ENCODE measurements around the gene ENTPD5.

Gene ENTPD5

DNA sequence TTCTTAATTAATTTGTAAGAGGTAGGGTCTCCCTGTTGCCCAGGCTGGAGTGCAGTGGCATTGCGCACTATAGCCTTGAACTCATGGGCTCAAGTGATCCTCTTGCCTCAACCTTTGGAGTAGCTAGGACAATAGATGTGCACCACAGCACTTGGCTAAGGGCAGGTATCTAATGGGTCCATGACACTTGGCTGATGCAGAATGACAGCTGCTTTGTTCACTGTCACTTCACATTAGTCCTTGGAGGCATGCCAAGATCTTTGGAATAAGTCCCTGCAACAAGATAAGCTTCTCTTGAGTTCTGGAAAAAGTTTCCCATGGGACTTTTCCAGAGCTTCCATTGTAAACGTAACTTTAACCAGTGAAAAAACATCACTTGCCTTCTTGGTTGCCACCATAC is 45.6 kb downstream of the ENTPD5 start:
- Histone ChIP-seq H3K9ac (ENCODE audit: low read length) (no peak overlapping the region), H3K27ac (ENCODE audit: low read depth, low read length) (no peak overlapping the region), H3K9me3 (ENCODE audit: control insufficient read depth, insufficient read depth, low read depth, low read length) (no peaks in the 10 kb centered on the region), H3K36me3 (ENCODE audit: control insufficient read depth, insufficient read depth, low read length) (peaks cover 40% of the 10 kb centered on the region), H3K4me3 (ENCODE audit: low read depth, low read length) (no peak overlapping the region), H3K4me1 (ENCODE audit: control insufficient read depth, insufficient read depth, low read length) (no peaks in the 10 kb centered on the region), H3K27me3 (ENCODE audit: control insufficient read depth, insufficient read depth, low read length) (no peaks in the 10 kb centered on the region)

DNA sequence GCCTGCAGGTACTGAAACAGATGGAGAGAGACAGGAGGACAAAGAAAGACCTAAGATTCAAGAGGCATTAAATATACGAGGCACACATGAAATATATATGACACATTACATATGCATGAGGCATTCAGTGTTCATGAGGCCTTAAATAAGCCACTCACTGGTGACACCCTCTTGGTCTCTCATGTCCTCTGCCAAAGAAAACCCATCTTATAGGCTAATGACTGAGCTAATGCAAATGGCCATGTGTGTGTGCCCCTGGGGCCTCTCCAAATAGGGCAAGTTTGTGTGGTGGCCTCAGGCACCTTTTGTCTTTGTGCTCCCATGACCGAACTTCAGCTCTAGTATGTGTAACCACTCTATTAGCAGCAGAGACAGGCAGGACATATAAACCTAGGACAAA is 50.2 kb downstream of the ENTPD5 start:
- Histone ChIP-seq H3K9ac (ENCODE audit: low read length) (no peak overlapping the region), H3K4me1 (ENCODE audit: control insufficient read depth, insufficient read depth, low read length) (no peaks in the 10 kb centered on the region), H3K36me3 (ENCODE audit: control insufficient read depth, insufficient read depth, low read length) (peaks cover 42% of the 10 kb centered on the region), H3K4me3 (ENCODE audit: low read depth, low read length) (no peak overlapping the region), H3K27ac (ENCODE audit: low read depth, low read length) (no peak overlapping the region), H3K27me3 (ENCODE audit: control insufficient read depth, insufficient read depth, low read length) (no peaks in the 10 kb centered on the region), H3K9me3 (ENCODE audit: control insufficient read depth, insufficient read depth, low read depth, low read length) (no peaks in the 10 kb centered on the region)

DNA sequence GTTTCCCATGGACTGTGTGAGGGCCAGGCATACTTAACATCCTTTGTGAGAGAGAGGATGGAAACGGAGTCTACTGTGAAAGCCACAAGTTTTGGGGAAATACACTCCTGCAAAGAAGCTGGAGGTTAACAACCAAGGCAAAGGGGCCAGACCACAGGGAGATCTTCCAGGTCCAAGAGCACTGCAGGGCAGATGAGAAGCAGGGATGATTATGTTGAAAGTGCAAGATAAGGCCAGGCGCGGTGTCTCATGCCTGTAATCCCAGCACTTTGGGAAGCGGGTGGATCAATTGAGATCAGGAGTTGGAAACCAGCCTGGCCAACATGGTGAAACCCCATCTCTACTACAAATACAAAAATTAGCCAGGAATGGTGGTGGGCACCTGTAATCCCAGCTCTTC is 53.9 kb downstream of the ENTPD5 start:
- Histone ChIP-seq H3K9ac (ENCODE audit: low read length) (no peak overlapping the region), H3K4me3 (ENCODE audit: low read depth, low read length) (no peak overlapping the region), H3K36me3 (ENCODE audit: control insufficient read depth, insufficient read depth, low read length) (peaks cover 65% of the 10 kb centered on the region), H3K4me1 (ENCODE audit: control insufficient read depth, insufficient read depth, low read length) (no peaks in the 10 kb centered on the region), H3K9me3 (ENCODE audit: control insufficient read depth, insufficient read depth, low read depth, low read length) (no peaks in the 10 kb centered on the region), H3K27me3 (ENCODE audit: control insufficient read depth, insufficient read depth, low read length) (no peaks in the 10 kb centered on the region), H3K27ac (ENCODE audit: low read depth, low read length) (no peak overlapping the region)

DNA sequence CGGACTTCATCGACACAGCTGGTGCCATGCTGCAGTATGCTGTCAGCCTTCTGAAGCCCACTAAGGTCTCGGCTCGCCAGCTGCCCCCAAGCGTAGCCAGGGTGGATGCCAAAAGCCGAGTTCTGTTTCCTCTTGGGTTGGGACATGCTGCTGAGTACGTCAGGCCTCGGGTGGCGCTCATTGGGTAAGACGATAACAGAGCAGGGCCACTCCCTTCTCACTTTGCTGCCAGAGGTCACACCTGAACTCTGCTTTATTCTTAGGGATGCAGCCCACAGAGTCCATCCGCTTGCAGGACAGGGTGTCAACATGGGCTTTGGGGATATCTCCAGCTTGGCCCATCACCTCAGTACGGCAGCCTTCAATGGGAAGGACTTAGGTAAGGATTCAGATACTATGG is 57.9 kb downstream of the ENTPD5 start:
- no peaks in the 10 kb centered on the region for H3K27me3 ChIP-seq (ENCODE audit: control insufficient read depth, insufficient read depth, low read length)
- no peak overlapping the region for H3K4me3 ChIP-seq (ENCODE audit: low read depth, low read length)
- peaks cover 64% of the 10 kb centered on the region for H3K36me3 ChIP-seq (ENCODE audit: control insufficient read depth, insufficient read depth, low read length)
- no peak overlapping the region for H3K27ac ChIP-seq (ENCODE audit: low read depth, low read length)
- no peaks in the 10 kb centered on the region for H3K4me1 ChIP-seq (ENCODE audit: control insufficient read depth, insufficient read depth, low read length)
- H3K9me3 ChIP-seq (ENCODE audit: control insufficient read depth, insufficient read depth, low read depth, low read length), result no peaks in the 10 kb centered on the region
- H3K9ac ChIP-seq (ENCODE audit: low read length), result no peak overlapping the region

DNA sequence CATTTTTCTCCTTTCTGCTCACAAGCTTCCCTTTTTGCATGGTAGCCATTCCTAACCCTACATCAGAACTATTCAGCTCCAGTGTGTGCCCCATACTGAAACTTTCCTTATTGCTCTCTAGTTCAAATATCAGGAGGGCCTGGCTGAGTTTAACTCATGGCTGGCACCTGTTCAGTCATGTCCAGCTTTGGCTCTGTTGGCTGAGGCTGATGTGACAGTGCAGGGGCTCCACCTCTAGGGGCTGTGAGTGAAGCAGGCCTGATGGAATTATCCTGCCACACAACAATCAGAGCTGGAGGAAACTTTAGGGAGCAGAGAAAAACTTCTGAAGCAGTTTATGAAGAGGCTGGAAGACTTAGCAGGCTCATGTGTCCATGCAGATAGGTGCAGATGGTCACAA is 60.5 kb downstream of the ENTPD5 start:
- no peak overlapping the region for H3K4me3 ChIP-seq (ENCODE audit: low read depth, low read length)
- no peaks in the 10 kb centered on the region for H3K27me3 ChIP-seq (ENCODE audit: control insufficient read depth, insufficient read depth, low read length)
- H3K9me3 ChIP-seq (ENCODE audit: control insufficient read depth, insufficient read depth, low read depth, low read length), result no peaks in the 10 kb centered on the region
- H3K36me3 ChIP-seq (ENCODE audit: control insufficient read depth, insufficient read depth, low read length), result peaks cover 69% of the 10 kb centered on the region
- H3K9ac ChIP-seq (ENCODE audit: low read length), result no peak overlapping the region
- H3K27ac ChIP-seq (ENCODE audit: low read depth, low read length), result no peak overlapping the region
- no peaks in the 10 kb centered on the region for H3K4me1 ChIP-seq (ENCODE audit: control insufficient read depth, insufficient read depth, low read length)

DNA sequence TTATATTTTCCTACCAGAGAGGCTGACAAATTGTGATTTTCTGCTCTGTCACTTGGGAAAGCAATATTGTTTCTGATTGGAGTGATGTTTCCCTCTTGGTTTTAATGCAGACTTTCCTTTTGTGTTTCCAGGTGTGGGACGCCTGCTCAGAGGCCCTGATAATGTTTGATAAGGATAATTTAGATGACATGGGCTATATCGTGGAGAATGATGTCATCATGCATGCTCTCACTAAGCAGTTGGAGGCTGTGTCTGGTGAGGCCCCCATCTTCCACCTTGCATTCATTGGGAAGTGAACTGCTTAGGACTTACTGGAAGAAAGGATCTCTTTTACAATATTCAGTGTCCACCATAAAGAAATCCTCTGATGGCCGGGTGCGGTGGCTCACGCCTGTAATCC is 63.4 kb downstream of the ENTPD5 start:
- Histone ChIP-seq H3K27ac (ENCODE audit: low read depth, low read length) (no peak overlapping the region), H3K36me3 (ENCODE audit: control insufficient read depth, insufficient read depth, low read length) (peaks cover 45% of the 10 kb centered on the region), H3K9me3 (ENCODE audit: control insufficient read depth, insufficient read depth, low read depth, low read length) (no peaks in the 10 kb centered on the region), H3K27me3 (ENCODE audit: control insufficient read depth, insufficient read depth, low read length) (no peaks in the 10 kb centered on the region), H3K9ac (ENCODE audit: low read length) (no peak overlapping the region), H3K4me3 (ENCODE audit: low read depth, low read length) (no peak overlapping the region), H3K4me1 (ENCODE audit: control insufficient read depth, insufficient read depth, low read length) (no peaks in the 10 kb centered on the region)

DNA sequence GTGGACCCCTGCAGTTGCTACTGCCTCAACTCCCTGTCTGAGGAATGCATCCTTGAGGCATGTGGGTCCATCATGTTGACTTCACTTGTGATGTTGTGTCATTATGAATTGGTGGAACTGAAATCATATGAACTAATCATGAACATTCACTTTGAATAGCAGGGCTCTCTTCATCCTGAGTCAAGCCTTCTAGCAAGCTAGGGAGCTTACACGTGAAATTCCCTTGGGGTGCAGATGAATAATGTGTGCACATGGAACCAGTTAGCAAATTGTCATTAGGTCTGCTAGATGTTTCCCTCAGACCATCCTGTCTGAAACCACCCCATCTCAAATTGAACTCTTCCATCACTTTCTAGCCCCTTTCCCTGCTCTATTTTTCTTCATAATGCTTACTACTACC is 65.4 kb downstream of the ENTPD5 start:
- H3K9ac ChIP-seq (ENCODE audit: low read length), result no peak overlapping the region
- H3K4me3 ChIP-seq (ENCODE audit: low read depth, low read length), result no peak overlapping the region
- H3K9me3 ChIP-seq (ENCODE audit: control insufficient read depth, insufficient read depth, low read depth, low read length), result no peaks in the 10 kb centered on the region
- no peaks in the 10 kb centered on the region for H3K4me1 ChIP-seq (ENCODE audit: control insufficient read depth, insufficient read depth, low read length)
- H3K27ac ChIP-seq (ENCODE audit: low read depth, low read length), result no peak overlapping the region
- H3K27me3 ChIP-seq (ENCODE audit: control insufficient read depth, insufficient read depth, low read length), result no peaks in the 10 kb centered on the region
- H3K36me3 ChIP-seq (ENCODE audit: control insufficient read depth, insufficient read depth, low read length), result peaks cover 28% of the 10 kb centered on the region

DNA sequence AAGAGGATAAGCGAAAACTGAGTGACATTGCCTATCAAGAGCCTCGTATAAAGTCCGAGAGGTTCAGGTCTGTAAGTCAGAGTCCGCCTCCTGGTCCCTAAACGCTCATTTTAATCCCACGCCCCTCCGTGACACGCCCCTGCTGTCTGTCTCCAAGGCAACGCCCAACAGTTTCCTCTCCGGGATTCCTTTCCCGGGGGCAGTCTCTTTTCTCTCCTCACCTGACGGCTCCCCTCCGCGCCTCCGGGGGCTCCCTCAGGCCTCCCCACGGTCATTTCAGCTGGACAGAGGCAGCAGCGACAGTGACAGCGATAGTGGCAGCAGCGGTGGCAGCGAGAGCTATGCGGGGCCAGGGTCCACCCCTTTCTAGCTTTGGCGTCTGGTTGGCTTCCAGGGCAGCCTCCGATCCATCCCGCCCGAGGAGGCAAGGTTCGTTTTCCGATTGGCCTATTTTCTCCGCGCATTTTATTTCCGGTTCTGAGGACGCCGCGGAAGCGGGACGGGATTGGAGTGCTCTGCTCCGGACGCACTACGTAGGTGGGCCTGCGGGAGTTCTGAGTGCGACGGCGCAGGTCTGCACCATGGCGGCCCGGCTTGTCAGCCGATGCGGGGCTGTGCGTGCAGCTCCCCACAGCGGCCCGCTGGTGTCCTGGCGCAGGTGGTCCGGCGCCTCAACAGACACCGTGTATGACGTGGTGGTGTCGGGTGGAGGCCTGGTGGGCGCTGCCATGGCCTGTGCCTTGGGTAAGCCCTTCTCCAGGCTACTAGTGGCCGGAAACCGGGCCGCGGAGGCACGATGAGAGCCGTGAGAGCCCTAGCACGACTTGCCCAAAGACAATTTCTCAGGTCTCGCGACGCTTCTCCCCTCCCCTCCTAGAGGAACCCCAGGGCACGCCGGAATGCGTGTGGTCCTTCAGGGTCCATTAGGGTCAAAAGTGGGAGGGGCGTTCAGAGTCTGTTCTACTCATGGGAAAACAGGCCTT is 69.0 kb downstream of the ENTPD5 start, which contains the start of the genes COQ6 and FAM161B:
Gene COQ6, plus strand, starts transcription at position 551 of the 983 bp plus-strand sequence. Its CDS starts 31 bp downstream, at position 582.
Gene FAM161B, minus strand, starts transcription at position 343 of the 983 bp plus-strand sequence. Its CDS starts 68 bp downstream, at position 275.
- Histone ChIP-seq H3K27ac (ENCODE audit: low read depth, low read length) (peak within 1 kb of the TSS; percentile 62; the same call in 1 of the 2 replicates), H3K27me3 (ENCODE audit: control insufficient read depth, insufficient read depth, low read length) (no peaks in the 10 kb centered on the region), H3K4me1 (ENCODE audit: control insufficient read depth, insufficient read depth, low read length) (no peaks in the 10 kb centered on the region), H3K9ac (ENCODE audit: low read length) (peak within 1 kb of the TSS; percentile 77), H3K36me3 (ENCODE audit: control insufficient read depth, insufficient read depth, low read length) (peaks cover 10% of the 10 kb centered on the region), H3K9me3 (ENCODE audit: control insufficient read depth, insufficient read depth, low read depth, low read length) (no peaks in the 10 kb centered on the region), H3K4me3 (ENCODE audit: low read depth, low read length) (peak within 1 kb of the TSS; percentile 76)

DNA sequence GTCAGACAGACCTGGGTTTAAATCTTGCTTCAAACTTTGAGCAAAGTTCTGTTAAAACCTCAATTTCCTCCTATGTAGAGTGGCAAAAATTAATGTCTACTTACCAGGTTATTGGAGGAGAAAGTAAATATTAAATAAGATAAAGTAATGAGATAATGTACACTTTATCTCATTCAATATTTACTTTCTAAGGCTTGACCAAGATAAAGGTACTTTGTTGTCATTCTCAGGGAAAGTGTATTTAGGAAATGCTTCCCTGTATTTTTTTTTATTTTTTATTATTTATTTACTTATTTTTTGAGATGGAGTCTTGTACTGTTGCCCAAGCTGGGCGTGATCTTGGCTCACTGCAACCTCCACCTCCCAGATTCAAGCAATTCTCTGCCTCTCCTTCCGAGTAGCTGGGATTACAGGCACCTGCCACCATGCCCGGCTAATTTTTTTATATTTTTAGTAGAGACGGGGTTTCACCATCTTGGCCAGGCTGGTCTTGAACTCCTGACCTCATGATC is 73.9 kb downstream of the ENTPD5 start:
- Histone ChIP-seq H3K4me3 (ENCODE audit: low read depth, low read length) (no peak overlapping the region), H3K9ac (ENCODE audit: low read length) (no peak overlapping the region), H3K4me1 (ENCODE audit: control insufficient read depth, insufficient read depth, low read length) (no peaks in the 10 kb centered on the region), H3K36me3 (ENCODE audit: control insufficient read depth, insufficient read depth, low read length) (no peaks in the 10 kb centered on the region), H3K9me3 (ENCODE audit: control insufficient read depth, insufficient read depth, low read depth, low read length) (no peaks in the 10 kb centered on the region), H3K27ac (ENCODE audit: low read depth, low read length) (no peak overlapping the region), H3K27me3 (ENCODE audit: control insufficient read depth, insufficient read depth, low read length) (no peaks in the 10 kb centered on the region)

DNA sequence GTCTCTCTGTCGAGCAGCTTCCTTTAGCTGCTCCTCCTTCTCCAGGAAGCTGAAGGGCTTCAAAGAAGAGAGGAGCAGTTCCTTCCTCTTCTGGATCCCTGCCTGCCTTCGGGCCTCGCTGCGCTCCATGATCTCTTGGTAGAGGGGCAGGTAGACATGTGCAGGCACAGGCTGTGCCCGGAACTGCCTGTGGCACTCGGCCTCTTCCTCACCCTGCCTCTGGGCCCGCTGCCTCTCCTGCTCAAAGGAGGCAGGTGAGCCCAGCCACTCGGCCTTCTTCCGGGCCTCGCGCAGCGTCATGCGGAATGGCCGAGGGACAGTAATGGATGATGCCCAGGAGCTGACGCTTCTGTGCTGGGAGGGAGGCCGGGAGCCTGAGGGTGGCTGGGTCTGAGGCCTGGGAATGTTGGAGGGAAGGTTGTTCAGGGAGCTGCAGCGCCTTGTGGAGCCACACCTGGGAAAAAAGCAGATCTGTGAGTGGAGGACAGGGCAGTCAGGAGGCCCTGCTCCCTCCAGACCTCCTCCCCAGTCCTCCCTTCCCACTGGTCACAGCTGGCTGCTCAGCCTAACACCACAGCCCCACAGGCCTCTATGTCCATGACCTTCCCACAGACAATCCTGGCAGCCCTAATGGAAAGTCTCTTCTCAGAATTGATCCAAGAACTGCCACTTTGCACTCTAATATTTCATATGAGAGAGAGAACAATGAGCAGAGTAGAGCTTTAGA is 74.5 kb downstream of the ENTPD5 start:
- H3K27ac ChIP-seq (ENCODE audit: low read depth, low read length), result no peak overlapping the region

DNA sequence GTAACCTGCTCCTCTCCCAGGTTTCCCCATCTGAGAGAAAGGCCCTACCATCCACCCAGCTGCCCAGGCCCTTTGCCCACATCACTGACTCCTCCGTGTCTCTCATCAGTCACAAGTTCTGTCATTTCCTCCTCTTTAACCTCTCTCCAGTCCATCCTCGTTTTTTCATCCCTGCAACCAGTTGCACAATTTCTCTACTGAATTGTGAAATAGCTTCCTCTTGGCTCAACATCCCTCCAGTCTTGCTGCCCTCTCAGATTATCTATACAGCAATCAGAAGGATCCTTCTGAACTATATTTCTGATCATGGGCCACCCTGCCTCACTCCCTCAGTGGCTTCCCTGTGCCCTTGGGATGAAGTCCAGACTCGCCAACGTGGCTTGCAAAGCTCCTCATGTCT is 76.0 kb downstream of the ENTPD5 start:
- Histone ChIP-seq H3K4me3 (ENCODE audit: low read depth, low read length) (no peak overlapping the region), H3K27me3 (ENCODE audit: control insufficient read depth, insufficient read depth, low read length) (no peaks in the 10 kb centered on the region), H3K9me3 (ENCODE audit: control insufficient read depth, insufficient read depth, low read depth, low read length) (no peaks in the 10 kb centered on the region), H3K36me3 (ENCODE audit: control insufficient read depth, insufficient read depth, low read length) (no peaks in the 10 kb centered on the region), H3K27ac (ENCODE audit: low read depth, low read length) (no peak overlapping the region), H3K4me1 (ENCODE audit: control insufficient read depth, insufficient read depth, low read length) (no peaks in the 10 kb centered on the region), H3K9ac (ENCODE audit: low read length) (no peak overlapping the region)

More for the DNA sequence above, 74.5 kb downstream of the ENTPD5 start:
- Histone ChIP-seq H3K4me3 (ENCODE audit: low read depth, low read length) (no peak overlapping the region), H3K27me3 (ENCODE audit: control insufficient read depth, insufficient read depth, low read length) (no peaks in the 10 kb centered on the region), H3K9me3 (ENCODE audit: control insufficient read depth, insufficient read depth, low read depth, low read length) (no peaks in the 10 kb centered on the region), H3K36me3 (ENCODE audit: control insufficient read depth, insufficient read depth, low read length) (no peaks in the 10 kb centered on the region), H3K4me1 (ENCODE audit: control insufficient read depth, insufficient read depth, low read length) (no peaks in the 10 kb centered on the region), H3K9ac (ENCODE audit: low read length) (no peak overlapping the region)
